ENCODE measurements around the gene TXNDC11.

- TF ChIP-seq, protein P1, sequence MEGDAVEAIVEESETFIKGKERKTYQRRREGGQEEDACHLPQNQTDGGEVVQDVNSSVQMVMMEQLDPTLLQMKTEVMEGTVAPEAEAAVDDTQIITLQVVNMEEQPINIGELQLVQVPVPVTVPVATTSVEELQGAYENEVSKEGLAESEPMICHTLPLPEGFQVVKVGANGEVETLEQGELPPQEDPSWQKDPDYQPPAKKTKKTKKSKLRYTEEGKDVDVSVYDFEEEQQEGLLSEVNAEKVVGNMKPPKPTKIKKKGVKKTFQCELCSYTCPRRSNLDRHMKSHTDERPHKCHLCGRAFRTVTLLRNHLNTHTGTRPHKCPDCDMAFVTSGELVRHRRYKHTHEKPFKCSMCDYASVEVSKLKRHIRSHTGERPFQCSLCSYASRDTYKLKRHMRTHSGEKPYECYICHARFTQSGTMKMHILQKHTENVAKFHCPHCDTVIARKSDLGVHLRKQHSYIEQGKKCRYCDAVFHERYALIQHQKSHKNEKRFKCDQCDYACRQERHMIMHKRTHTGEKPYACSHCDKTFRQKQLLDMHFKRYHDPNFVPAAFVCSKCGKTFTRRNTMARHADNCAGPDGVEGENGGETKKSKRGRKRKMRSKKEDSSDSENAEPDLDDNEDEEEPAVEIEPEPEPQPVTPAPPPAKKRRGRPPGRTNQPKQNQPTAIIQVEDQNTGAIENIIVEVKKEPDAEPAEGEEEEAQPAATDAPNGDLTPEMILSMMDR (IDR thresholded peaks at IDR 0.05): no peak
- no peak for TF ChIP-seq POLR2A (IDR thresholded peaks at IDR 0.05)
- no peak for TF ChIP-seq POLR2AphosphoS5 (IDR thresholded peaks at IDR 0.05)
Measured at GRCh38 chr16:11738742-11739544, 3.7 kb downstream of the TXNDC11 start.

Measured in prostate gland (tissue), 2 donors.